Fibroblast of pulmonary artery (primary cell): ENCODE results near the gene ZNF74.
A peak's percentile ranks its signal among the peaks of the same experiment; 100 is the strongest.

ENCODE experiments used
- DNase-seq: peaks from one replicate; pipeline ENCODE4 v3.0.0-alpha.2; 2010; ENCODE audit warnings: low read depth
- H3K4me3 ChIP-seq: replicated peaks from 2 replicates; pipeline ENCODE4 v1.5.1; 2011; ENCODE audit warnings: low read depth, mild to moderate bottlenecking, control low read depth, low read length, moderate library complexity
- TF ChIP-seq, protein P1 (sequence below): IDR thresholded peaks from 2 replicates; pipeline ENCODE4 v1.5.1; 2011; ENCODE audit warnings: mild to moderate bottlenecking, control low read depth, low read length, inconsistent platforms; ENCODE audit errors: missing control alignments

The ZNF74 gene

DNA sequence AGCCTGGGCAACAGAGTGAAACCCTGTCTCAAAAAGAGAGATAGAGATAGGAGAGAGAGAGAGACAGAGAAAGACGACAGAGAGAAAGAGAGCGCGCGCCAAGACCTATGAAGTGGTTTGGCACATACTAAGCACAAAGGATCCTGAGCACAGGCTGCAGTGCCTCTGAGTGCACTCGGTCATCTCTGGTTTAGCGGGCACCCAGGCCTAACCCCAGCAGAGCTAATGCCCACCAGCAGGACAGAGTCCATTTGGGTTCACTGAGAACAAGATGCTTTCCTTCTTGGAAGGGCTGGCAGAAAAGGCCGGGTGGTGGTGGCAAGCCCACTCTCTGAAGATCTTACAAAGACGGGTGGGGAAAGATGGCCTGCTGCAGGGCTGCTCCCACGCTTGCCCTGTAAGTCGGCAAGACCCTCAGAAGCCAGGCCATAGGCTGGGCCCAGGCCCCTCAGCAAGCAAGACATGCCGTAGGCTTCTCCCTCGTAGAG lies 40.4 kb downstream of the ZNF74 start:
- DNase-seq: no peak
- TF ChIP-seq, protein P1, sequence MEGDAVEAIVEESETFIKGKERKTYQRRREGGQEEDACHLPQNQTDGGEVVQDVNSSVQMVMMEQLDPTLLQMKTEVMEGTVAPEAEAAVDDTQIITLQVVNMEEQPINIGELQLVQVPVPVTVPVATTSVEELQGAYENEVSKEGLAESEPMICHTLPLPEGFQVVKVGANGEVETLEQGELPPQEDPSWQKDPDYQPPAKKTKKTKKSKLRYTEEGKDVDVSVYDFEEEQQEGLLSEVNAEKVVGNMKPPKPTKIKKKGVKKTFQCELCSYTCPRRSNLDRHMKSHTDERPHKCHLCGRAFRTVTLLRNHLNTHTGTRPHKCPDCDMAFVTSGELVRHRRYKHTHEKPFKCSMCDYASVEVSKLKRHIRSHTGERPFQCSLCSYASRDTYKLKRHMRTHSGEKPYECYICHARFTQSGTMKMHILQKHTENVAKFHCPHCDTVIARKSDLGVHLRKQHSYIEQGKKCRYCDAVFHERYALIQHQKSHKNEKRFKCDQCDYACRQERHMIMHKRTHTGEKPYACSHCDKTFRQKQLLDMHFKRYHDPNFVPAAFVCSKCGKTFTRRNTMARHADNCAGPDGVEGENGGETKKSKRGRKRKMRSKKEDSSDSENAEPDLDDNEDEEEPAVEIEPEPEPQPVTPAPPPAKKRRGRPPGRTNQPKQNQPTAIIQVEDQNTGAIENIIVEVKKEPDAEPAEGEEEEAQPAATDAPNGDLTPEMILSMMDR: no peak
- H3K4me3 ChIP-seq: no peak overlapping the region

DNA sequence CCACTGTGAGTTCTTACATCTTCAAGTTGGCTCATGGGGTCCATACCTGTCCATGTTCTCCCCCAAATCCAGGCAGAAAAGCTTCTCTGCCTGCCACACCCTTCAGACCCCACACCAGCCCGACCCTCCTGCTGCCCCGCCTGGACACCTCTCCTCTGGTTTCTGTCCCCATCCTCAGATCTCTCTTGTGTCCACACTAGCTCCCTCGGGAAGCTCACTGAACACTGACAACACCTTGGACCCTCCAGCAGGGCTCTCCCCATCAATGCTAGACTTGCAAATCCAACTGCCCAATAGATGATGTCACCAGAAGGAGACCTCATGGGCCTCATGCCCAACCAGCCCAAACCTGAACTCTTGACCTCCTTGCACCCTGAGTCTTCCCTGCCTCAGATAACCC lies 40.8 kb downstream of the ZNF74 start:
- DNase-seq: no peak
- no peak overlapping the region for H3K4me3 ChIP-seq
- TF ChIP-seq, protein P1: no peak

DNA sequence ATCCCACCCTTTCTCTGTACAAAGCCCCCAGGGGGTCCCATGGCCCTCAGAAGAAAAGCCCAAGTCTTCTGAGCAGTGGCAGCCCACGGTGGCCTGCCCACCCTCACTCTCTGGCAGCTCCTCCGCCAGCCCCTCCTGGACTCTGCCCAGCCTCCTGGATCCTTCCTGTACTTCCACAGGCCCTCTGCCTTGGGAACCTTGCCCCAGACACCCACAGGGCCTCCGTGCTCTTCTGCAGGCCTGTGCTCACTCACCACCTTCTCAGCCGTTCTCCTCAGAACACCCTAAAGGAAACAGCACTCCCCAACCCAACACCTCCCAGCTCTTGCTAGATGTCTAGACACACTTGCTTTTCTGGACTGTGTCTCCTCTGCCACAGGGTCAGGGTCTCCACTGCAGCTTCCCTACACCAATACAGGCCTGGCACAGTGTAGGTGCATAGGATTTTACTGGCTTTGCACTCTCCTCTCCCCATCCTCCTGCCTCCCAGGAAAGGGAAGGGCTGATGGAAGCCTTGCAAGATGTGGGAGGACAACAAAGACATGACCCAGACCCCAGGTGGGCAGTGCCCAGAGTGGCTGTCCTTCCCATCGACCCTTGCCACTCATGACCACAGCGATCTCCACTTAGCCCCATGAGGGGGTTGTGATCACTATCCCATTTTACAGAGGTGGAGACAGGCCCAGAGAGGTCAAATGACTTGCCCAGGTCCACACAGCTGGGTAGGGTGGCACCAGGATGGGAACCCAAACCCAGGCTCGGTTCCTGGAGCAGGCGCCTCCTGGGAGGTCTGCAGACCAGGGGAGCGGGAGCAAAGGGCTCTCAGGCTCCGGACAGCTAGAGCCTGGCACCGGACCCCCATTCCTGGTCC lies 41.7 kb downstream of the ZNF74 start:
- TF ChIP-seq, protein P1: no peak
- peak overlapping the region; percentile 90 for H3K4me3 ChIP-seq
- no peak for DNase-seq

DNA sequence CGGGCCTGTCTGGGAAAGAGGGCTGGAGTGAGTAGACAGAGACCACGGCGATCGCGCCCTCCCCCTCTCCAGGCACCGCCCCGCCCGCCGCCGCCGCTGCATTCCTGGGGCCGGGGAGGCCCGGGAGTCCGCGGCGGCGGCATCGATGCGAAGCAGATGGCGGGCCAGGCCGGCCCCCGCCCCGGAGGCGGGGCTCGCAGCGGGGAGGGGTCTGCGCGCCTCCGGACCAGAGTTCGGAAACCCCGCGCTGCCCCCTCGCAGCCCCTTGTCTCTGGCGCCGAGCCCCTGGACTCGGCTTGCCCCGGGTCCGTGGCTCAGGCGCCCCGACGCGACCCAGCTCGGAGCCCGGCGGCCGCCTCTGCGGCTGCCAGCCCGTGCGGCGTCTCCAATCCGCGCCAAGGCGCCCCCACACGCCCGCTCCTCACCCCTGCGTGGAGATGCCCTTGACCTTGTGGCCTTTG lies 42.4 kb downstream of the ZNF74 start:
- peak; percentile 33 for DNase-seq
- peak overlapping the region; percentile 90 for H3K4me3 ChIP-seq
- TF ChIP-seq, protein P1: no peak

GRCh38 chr22:20436768-20437612 lies 43.0 kb downstream of the ZNF74 start:
- TF ChIP-seq, protein P1: no peak
- H3K4me3 ChIP-seq: peak overlapping the region; percentile 90

DNA sequence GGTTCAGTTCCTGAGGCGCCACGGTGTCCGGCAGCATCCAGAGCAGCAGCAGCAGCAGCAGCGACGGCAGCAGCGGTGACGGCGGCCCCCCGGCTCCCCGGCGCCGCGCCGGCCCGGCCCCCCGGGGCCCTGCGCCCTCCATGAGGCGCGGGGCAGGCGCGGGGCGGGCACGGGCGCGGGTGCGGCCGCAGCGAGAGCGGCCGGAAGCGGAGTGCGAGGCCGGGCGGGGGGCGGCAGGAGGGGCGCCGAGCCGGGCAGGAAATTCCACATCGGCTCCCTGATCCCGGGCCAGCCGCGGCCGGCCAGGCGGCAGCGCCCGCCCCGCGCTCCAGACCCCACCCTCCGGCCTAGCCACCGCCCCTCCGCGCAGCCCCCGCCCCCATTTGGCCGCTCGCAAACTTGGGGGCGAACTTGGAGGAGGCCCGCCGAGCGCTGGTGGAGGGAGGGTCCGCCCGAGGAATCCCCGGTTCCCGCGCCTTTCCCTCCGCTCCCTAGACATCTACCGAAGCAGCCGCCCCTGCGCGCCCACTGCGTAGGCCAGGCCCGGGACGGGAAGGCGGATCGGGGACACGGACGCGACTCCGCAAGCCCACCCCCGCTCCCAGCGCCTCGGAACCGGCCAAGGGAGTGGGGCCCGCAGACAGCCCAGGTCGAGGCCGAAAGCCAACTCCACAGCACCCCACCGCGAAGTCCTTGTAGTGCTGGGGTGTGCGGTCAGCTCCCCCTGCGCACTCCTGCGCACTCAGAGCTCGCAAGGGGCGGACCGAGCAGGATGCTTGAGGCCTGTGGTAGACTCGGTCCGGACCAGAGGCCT lies 43.9 kb downstream of the ZNF74 start, which contains the start of gene SCARF2:
SCARF2 (minus strand) TSS at position 213 of the 814 bp plus-strand sequence; CDS start at position 142, 71 bp downstream.
- TF ChIP-seq, protein P1: no peak
- peak within 1 kb of the TSS; percentile 90 for H3K4me3 ChIP-seq
- DNase-seq: peak; percentile 62

More at GRCh38 chr22:20436768-20437612, 43.0 kb downstream of the ZNF74 start:
- DNase-seq: peak; percentile 49
